ENCODE measurements around the gene MYO9A.
"Not testable (repeated sequence)": the region's sequence is repeated elsewhere in the genome, so short reads cannot be mapped to it uniquely, and the experiment has no call there.

The MYO9A gene

DNA sequence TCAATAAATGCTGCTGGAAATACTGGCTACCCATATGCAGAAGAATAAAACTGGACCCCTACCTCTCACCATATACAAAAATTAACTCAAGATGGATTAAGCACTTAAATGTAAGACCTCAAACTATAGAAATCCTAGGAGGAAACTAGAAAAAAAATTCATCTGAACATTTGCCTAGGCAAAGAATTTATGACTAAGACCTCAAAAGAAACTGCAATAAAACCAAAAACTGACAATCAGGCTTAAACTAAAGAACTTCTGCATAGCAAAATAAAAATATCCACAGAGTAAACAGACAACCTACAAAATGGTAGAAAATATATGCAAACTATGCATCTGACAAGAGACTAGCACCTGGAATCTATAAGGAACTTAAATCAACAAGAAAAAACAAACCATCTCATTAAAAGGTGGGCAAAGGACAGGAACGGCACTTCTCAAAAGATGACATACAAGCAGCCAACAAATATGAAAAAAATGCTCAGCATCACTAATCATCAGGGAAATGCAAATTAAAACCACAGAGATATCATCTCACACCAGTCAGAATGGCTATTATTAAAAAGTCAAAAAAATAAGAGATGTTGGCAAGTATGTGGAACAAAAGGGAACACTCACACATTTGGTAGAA is 47.0 kb downstream of the MYO9A start:
- no peak for DNase-seq
- Histone ChIP-seq H3K36me3 (ENCODE audit: control insufficient read depth, insufficient read depth, low read length) (no peaks in the 10 kb centered on the region), H3K4me1 (ENCODE audit: control insufficient read depth, insufficient read depth, low read length, poor library complexity, severe bottlenecking) (no peaks in the 10 kb centered on the region), H3K9me3 (ENCODE audit: control insufficient read depth, low read length) (no peaks in the 10 kb centered on the region), H3K27ac (ENCODE audit: insufficient read depth, low read length, poor library complexity, severe bottlenecking) (no peak overlapping the region), H3K27me3 (replicated peaks; ENCODE audit: control insufficient read depth, insufficient read depth, low read length, poor library complexity, severe bottlenecking) (no peaks in the 10 kb centered on the region), H3K4me3 (ENCODE audit: insufficient read depth, low read depth, low read length, poor library complexity, severe bottlenecking) (no peak overlapping the region)

DNA sequence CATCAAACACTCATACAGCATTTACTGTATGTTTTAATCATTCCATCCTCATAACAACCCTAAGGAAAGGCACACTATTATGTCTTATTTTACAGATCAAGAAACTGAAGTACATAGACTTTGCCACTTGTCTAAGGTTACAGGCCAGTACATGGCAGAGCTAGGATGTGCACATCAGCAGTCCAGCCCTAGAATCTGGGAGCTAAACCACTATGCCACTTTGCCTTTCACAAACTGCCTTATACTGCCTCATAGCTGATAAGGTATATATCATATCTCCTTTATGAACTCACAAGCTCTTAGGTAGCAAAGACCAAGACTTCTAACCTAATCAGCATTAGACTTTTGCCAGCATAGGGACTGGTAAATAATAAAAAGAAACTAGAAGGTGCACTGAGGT is 49.1 kb downstream of the MYO9A start:
- Histone ChIP-seq H3K36me3 (ENCODE audit: control insufficient read depth, insufficient read depth, low read length) (no peaks in the 10 kb centered on the region), H3K9me3 (ENCODE audit: control insufficient read depth, low read length) (no peaks in the 10 kb centered on the region), H3K4me3 (ENCODE audit: insufficient read depth, low read depth, low read length, poor library complexity, severe bottlenecking) (no peak overlapping the region), H3K27ac (ENCODE audit: insufficient read depth, low read length, poor library complexity, severe bottlenecking) (no peak overlapping the region), H3K27me3 (replicated peaks; ENCODE audit: control insufficient read depth, insufficient read depth, low read length, poor library complexity, severe bottlenecking) (no peaks in the 10 kb centered on the region), H3K4me1 (ENCODE audit: control insufficient read depth, insufficient read depth, low read length, poor library complexity, severe bottlenecking) (no peaks in the 10 kb centered on the region)
- no peak for DNase-seq

DNA sequence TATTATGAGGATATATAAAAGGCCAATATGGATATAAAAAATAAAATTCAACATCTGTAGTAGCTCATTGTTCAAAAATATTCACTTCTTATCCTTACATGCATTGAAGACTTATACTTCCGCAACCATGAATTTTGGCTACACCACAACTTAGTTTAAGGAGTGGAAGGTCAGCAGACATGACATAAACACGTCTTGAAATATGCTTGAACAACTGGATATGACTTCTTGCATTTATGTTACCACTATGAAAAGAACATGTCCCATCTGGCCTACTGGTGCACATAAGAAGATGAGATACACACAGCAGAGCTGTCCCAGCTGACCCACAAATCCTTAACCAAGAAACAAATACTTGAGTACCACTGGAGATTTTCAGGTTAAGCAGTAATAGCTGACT is 52.1 kb downstream of the MYO9A start:
- Histone ChIP-seq H3K9me3 (ENCODE audit: control insufficient read depth, low read length) (no peaks in the 10 kb centered on the region), H3K36me3 (ENCODE audit: control insufficient read depth, insufficient read depth, low read length) (no peaks in the 10 kb centered on the region), H3K27me3 (replicated peaks; ENCODE audit: control insufficient read depth, insufficient read depth, low read length, poor library complexity, severe bottlenecking) (no peaks in the 10 kb centered on the region), H3K27ac (ENCODE audit: insufficient read depth, low read length, poor library complexity, severe bottlenecking) (no peak overlapping the region), H3K4me1 (ENCODE audit: control insufficient read depth, insufficient read depth, low read length, poor library complexity, severe bottlenecking) (no peaks in the 10 kb centered on the region), H3K4me3 (ENCODE audit: insufficient read depth, low read depth, low read length, poor library complexity, severe bottlenecking) (no peak overlapping the region)
- no peak for DNase-seq

DNA sequence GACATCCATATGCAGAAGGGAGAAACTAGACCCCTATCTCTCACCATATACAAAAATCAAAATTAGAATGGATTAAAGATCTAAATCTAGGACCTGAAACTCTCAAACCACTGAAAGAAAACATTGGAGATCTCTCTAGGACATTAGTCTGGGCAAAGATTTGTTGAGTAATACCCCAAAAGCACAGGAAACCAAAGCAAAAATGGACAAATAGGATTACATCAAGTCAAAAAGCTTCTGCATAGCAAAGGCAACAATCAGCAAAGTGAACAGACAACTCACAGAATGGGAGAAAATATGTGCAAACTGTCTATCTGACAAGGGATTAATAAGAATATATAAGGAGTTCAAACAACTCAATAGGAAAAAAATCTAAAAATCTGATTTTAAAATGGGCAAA is 54.8 kb downstream of the MYO9A start:
- no peaks in the 10 kb centered on the region for H3K27me3 ChIP-seq (replicated peaks; ENCODE audit: control insufficient read depth, insufficient read depth, low read length, poor library complexity, severe bottlenecking)
- no peak overlapping the region for H3K27ac ChIP-seq (ENCODE audit: insufficient read depth, low read length, poor library complexity, severe bottlenecking)
- no peak overlapping the region for H3K4me3 ChIP-seq (ENCODE audit: insufficient read depth, low read depth, low read length, poor library complexity, severe bottlenecking)
- H3K9me3 ChIP-seq (ENCODE audit: control insufficient read depth, low read length) = no peaks in the 10 kb centered on the region
- H3K36me3 ChIP-seq (ENCODE audit: control insufficient read depth, insufficient read depth, low read length) = no peaks in the 10 kb centered on the region
- DNase-seq = no peak
- H3K4me1 ChIP-seq (ENCODE audit: control insufficient read depth, insufficient read depth, low read length, poor library complexity, severe bottlenecking) = no peaks in the 10 kb centered on the region

DNA sequence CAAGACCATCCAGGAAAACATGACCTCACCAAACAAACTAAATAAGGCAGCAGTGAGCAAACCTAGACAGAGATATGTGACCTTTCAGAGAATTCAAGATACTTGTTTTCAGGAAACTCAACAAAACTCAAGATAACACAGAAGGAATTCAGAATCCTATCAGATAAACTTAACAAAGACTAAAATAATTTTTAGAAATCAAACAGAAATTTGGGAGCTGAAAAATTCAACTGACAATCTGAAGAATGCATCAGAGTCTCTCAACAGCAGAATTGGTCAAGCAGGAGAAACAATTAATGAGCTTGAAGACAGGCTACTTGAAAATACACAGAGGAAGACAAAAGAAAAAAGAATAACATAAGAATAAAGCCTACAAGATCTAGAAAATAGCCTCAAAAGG is 55.6 kb downstream of the MYO9A start:
- Histone ChIP-seq H3K27me3 (replicated peaks; ENCODE audit: control insufficient read depth, insufficient read depth, low read length, poor library complexity, severe bottlenecking) (no peaks in the 10 kb centered on the region), H3K27ac (ENCODE audit: insufficient read depth, low read length, poor library complexity, severe bottlenecking) (no peak overlapping the region), H3K36me3 (ENCODE audit: control insufficient read depth, insufficient read depth, low read length) (no peaks in the 10 kb centered on the region), H3K4me3 (ENCODE audit: insufficient read depth, low read depth, low read length, poor library complexity, severe bottlenecking) (no peak overlapping the region), H3K9me3 (ENCODE audit: control insufficient read depth, low read length) (no peaks in the 10 kb centered on the region), H3K4me1 (ENCODE audit: control insufficient read depth, insufficient read depth, low read length, poor library complexity, severe bottlenecking) (peaks cover 3% of the 10 kb centered on the region)
- DNase-seq = no peak

DNA sequence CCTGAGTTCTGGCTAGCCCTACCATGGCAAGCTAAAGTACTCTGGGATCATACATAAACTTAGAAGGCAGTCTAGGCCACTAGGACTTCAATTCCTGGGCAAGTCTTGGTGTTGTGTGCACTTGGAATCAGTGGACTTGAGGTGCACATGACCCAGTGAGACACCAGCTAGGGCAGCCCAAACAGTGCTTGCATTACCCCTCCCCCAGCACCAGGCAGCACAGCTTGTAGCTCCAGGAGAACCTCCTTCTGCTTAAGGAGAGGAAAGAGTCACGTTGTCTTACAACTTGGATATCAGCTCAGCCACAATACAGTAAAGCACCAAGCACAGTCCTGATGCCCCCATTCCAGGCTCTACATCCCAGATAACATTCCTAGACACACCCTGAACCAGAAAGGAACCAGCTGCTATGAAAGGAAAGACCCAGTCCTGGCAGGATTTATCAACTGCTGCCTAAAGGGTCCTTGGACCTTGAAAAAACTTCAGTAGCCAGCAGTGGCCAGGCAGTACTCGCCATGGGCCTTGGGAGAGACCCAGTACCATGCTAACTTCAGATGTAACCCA is 57.2 kb downstream of the MYO9A start:
- Histone ChIP-seq H3K36me3 (ENCODE audit: control insufficient read depth, insufficient read depth, low read length) (no peaks in the 10 kb centered on the region), H3K27ac (ENCODE audit: insufficient read depth, low read length, poor library complexity, severe bottlenecking) (no peak overlapping the region), H3K4me1 (ENCODE audit: control insufficient read depth, insufficient read depth, low read length, poor library complexity, severe bottlenecking) (peaks cover 3% of the 10 kb centered on the region), H3K4me3 (ENCODE audit: insufficient read depth, low read depth, low read length, poor library complexity, severe bottlenecking) (no peak overlapping the region), H3K27me3 (replicated peaks; ENCODE audit: control insufficient read depth, insufficient read depth, low read length, poor library complexity, severe bottlenecking) (no peaks in the 10 kb centered on the region), H3K9me3 (ENCODE audit: control insufficient read depth, low read length) (no peaks in the 10 kb centered on the region)
- DNase-seq = no peak

DNA sequence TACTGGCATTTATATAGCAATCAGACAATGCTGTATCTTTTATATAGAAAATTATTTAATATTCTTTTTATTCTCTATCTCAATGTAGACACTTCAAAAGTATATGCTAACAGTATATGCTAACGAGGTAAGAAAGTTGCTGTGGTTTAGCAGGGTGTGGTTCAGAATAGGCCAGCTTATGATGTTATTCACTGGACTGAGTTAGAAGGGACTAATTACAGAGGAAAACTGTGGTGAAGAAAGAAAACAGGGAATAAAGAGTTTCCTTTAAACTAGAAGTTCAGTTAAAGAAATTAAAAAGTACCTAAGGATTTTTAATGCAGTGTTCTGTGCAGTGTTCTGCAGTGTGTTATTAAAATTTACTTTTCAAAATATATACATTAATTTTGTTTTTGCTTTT is 59.4 kb downstream of the MYO9A start:
- H3K4me3 ChIP-seq (ENCODE audit: insufficient read depth, low read depth, low read length, poor library complexity, severe bottlenecking) = no peak overlapping the region
- no peaks in the 10 kb centered on the region for H3K27me3 ChIP-seq (replicated peaks; ENCODE audit: control insufficient read depth, insufficient read depth, low read length, poor library complexity, severe bottlenecking)
- H3K9me3 ChIP-seq (ENCODE audit: control insufficient read depth, low read length) = no peaks in the 10 kb centered on the region
- H3K27ac ChIP-seq (ENCODE audit: insufficient read depth, low read length, poor library complexity, severe bottlenecking) = no peak overlapping the region
- no peaks in the 10 kb centered on the region for H3K36me3 ChIP-seq (ENCODE audit: control insufficient read depth, insufficient read depth, low read length)
- H3K4me1 ChIP-seq (ENCODE audit: control insufficient read depth, insufficient read depth, low read length, poor library complexity, severe bottlenecking) = peaks cover 3% of the 10 kb centered on the region
- no peak for DNase-seq

DNA sequence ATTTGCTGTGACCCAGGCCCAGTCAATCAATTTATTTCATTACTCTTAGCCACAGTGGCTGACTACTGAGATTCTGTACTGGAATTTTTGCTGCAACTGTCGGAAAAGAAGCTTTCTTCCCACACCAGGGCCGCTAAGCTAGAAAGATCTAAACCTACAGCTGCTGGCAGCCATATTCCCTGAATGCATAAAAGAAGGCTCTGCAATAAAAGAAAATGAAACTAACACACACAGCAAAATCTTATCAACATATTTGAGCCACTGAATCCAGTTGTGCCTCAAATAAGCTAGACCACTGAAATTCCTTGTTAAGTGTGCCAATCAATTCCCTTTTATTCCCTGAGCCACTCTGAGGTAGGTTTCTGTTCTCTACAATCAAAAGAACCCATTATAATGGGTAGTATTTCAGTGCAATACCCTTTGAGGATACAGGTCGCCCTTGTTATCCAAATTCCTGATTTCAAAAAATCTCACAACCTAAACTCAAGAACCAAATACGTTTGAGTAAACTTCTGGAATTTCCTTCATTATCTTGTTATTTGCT is 60.3 kb downstream of the MYO9A start:
- Histone ChIP-seq H3K27me3 (replicated peaks; ENCODE audit: control insufficient read depth, insufficient read depth, low read length, poor library complexity, severe bottlenecking) (no peaks in the 10 kb centered on the region), H3K9me3 (ENCODE audit: control insufficient read depth, low read length) (no peaks in the 10 kb centered on the region), H3K4me3 (ENCODE audit: insufficient read depth, low read depth, low read length, poor library complexity, severe bottlenecking) (no peak overlapping the region), H3K4me1 (ENCODE audit: control insufficient read depth, insufficient read depth, low read length, poor library complexity, severe bottlenecking) (peaks cover 3% of the 10 kb centered on the region), H3K27ac (ENCODE audit: insufficient read depth, low read length, poor library complexity, severe bottlenecking) (no peak overlapping the region), H3K36me3 (ENCODE audit: control insufficient read depth, insufficient read depth, low read length) (no peaks in the 10 kb centered on the region)
- no peak for DNase-seq

DNA sequence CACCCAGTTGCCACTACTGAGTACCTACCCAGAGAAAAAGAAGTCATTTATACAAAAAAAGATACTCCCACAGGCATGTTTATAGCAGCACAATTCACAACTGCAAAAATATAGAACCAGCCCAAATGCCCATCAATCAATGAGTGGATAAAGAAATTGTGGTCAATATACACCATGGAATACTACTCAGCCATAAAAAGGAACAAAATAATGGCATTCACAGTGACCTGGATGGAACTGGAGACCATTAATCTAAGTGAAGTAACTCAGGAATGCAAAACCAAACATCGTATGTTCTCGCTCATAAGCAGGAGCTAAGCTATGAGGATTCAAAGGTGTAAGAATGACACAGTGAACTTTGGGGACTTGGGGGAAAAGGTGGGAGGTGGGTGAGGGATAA is 61.7 kb downstream of the MYO9A start:
- H3K9me3 ChIP-seq (ENCODE audit: control insufficient read depth, low read length); H3K27ac ChIP-seq (ENCODE audit: insufficient read depth, low read length, poor library complexity, severe bottlenecking); H3K4me1 ChIP-seq (ENCODE audit: control insufficient read depth, insufficient read depth, low read length, poor library complexity, severe bottlenecking); H3K4me3 ChIP-seq (ENCODE audit: insufficient read depth, low read depth, low read length, poor library complexity, severe bottlenecking); DNase-seq; H3K27me3 ChIP-seq (replicated peaks; ENCODE audit: control insufficient read depth, insufficient read depth, low read length, poor library complexity, severe bottlenecking); H3K36me3 ChIP-seq (ENCODE audit: control insufficient read depth, insufficient read depth, low read length): not testable (repeated sequence)

DNA sequence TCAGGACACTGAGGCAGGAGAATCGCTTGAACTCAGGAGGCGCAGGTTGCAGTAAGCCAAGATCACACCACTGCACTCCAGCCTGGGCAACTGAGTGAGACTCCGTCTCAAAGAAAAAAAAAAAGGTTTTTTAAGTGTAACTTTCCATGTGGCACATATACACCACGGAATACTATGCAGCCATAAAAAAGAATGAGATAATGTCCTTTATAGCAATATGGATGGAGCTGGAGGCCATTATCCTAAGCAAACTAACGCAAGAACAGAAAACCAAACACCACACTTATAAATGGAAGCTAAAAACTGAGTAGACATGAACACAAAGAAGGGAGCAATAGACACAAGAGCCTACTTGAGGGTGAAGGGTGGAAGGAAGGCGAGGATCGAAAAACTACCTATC is 64.7 kb downstream of the MYO9A start:
- not testable (repeated sequence) for H3K27me3 ChIP-seq (replicated peaks; ENCODE audit: control insufficient read depth, insufficient read depth, low read length, poor library complexity, severe bottlenecking); H3K4me1 ChIP-seq (ENCODE audit: control insufficient read depth, insufficient read depth, low read length, poor library complexity, severe bottlenecking); H3K9me3 ChIP-seq (ENCODE audit: control insufficient read depth, low read length); H3K36me3 ChIP-seq (ENCODE audit: control insufficient read depth, insufficient read depth, low read length); H3K4me3 ChIP-seq (ENCODE audit: insufficient read depth, low read depth, low read length, poor library complexity, severe bottlenecking); H3K27ac ChIP-seq (ENCODE audit: insufficient read depth, low read length, poor library complexity, severe bottlenecking); DNase-seq

Measured in effector memory CD4-positive, alpha-beta T cell (primary cell).